ENCODE data around the gene SLC6A4. TPM values are rescaled to one million over a fixed set of nuclear protein-coding genes. Genes with fewer than 3 reads are reported as not detected.
"Not testable (repeated sequence)": the region's sequence is repeated elsewhere in the genome, so short reads cannot be mapped to it uniquely, and the experiment has no call there.

SLC6A4 gene
- total RNA-seq, 5 donors from 2014 or later (not counting 1 experiment from before 2014, with no cell fraction given) = 0.18 to 0.32 TPM; not detected in 3

DNA sequence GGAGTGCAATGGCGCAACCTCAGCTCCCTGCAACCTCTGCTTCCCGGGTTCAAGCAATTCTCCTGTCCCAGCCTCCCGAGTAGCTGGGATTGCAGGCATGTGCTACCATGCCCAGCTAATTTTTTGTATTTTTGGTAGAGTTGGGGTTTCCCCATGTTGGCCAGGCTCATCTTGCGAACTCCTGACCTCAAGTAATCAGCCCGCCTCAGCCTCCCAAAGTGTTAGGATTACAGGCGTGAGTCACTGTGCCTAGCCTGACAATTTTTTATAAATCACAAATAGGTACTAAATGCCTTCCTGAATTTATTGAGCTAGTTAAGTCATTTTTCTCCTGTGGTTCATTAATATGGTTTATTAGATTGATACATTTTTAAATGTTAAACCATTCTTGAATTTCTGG lies 87.6 kb downstream of the SLC6A4 start:
- H3K36me3 ChIP-seq (ENCODE audit: control insufficient read depth in 2 of 2, extremely low read depth in 1 of 2, insufficient read depth in 1 of 2, low read length in 1 of 2); H3K27ac ChIP-seq (ENCODE audit: low read length); H3K9me3 ChIP-seq; H3K4me3 ChIP-seq (ENCODE audit: control insufficient read depth in 1 of 2, extremely low read depth in 1 of 2, low read length in 1 of 2); H3K4me1 ChIP-seq (ENCODE audit: control insufficient read depth in 1 of 2, extremely low read depth in 1 of 2, insufficient read depth in 2 of 2, low read length in 2 of 2); H3K9me3 Mint-ChIP-seq; ATAC-seq (replicated peaks in 1 of 4); H3K27me3 Mint-ChIP-seq; H3K27ac Mint-ChIP-seq; POLR2A ChIA-PET; DNase-seq; H3K4me3 Mint-ChIP-seq; H3K27me3 ChIP-seq (replicated peaks in 1 of 2; ENCODE audit: control insufficient read depth in 2 of 2, extremely low read depth in 1 of 2, insufficient read depth in 2 of 2, low read length in 1 of 2): not testable (repeated sequence)
- CTCF ChIA-PET = interaction anchor here in 1 of 2 donors (0.7 kb wide), 1 partner anchor 12 kb away, joined by 3 read pairs; no protein-coding TSS in a partner anchor
- peaks cover 14% of the 10 kb centered on the region for H3K36me3 Mint-ChIP-seq
- WGBS (ENCODE audit: insufficient coverage) = 100% methylated on average over 2 of the region's 6 CpGs
- H3K4me1 Mint-ChIP-seq = peaks cover 23 to 28% (median 27%) of the 10 kb centered on the region in 3 donors

Other genes with a start within 250 kb of the SLC6A4 start
- gene NSRP1, start 118.9 kb downstream of the SLC6A4 start, total RNA-seq = 10 to 100 TPM; 24.6 to 31.9 (median 28.5) TPM
- 10 to 100 TPM; 38.8 to 60.2 (median 47.4) TPM for gene BLMH, start 56.2 kb upstream of the SLC6A4 start, total RNA-seq
- gene TMIGD1, start 98.4 kb upstream of the SLC6A4 start, total RNA-seq = not detected
- gene CPD, start 143.2 kb upstream of the SLC6A4 start, total RNA-seq = 10 to 100 TPM; 18.7 to 38.0 (median 24.1) TPM
- gene GOSR1, start 241.7 kb upstream of the SLC6A4 start, total RNA-seq = 10 to 100 TPM; 47.7 to 56.3 (median 49.6) TPM

Data from T-cell (primary cell).